GOT3 (cell line): ENCODE measurements around the gene ZCWPW1.
"Not testable (repeated sequence)": the region's sequence is repeated elsewhere in the genome, so short reads cannot be mapped to it uniquely, and the experiment has no call there.

ENCODE experiments used
- DNase-seq: peaks from one replicate; lab custom pipeline; 2025; ENCODE audit warnings: mixed read lengths; lab: John Stamatoyannopoulos, UW

ZCWPW1 gene

GRCh38 chr7:100352984-100353684, 75.4 kb downstream of the ZCWPW1 start:
- DNase-seq, result no peak

- not testable (repeated sequence) for DNase-seq
These were observed 76.2 kb downstream of the ZCWPW1 start for GRCh38 chr7:100352230-100352781.

DNA sequence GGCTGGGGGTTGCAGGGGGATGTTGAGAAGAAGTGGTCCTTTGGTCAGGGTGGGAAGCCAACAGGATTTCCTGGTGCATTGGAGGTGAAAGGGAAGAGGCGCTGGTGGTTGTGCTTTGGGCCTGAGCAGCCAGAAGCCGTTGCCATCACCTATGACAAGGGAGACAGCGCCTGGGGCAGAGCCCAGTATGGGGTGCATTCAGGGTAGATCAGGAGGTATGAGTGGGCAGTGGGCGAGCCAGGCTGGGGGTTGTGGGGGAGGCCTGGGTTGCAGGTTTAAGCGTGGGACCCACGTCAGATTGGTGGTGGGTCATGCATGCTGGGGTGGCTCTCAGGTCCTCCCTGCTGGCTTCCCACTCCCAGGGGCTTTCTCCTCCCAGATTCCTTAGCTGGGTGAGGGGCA, 76.8 kb downstream of the ZCWPW1 start:
- no peak for DNase-seq
